H9 (cell line): ENCODE measurements around the gene CCDC154. TPM values are rescaled to one million over a fixed set of nuclear protein-coding genes. Genes with fewer than 3 reads are reported as not detected.
A peak's percentile ranks its signal among the peaks of the same experiment; 100 is the strongest.

ENCODE experiments used
- DNase-seq: peaks from one replicate; pipeline ENCODE4 v3.0.0-alpha.2; 2017
- H2AFZ ChIP-seq: one replicate; pipeline ENCODE4 v1.6.1; 2013; ENCODE audit warnings: mild to moderate bottlenecking, low read length, control low read depth, moderate library complexity
- H2AK5ac ChIP-seq: 2 replicates; pipeline ENCODE4 v1.6.1; 2013; ENCODE audit warnings: low read length, control low read depth, mixed read lengths; ENCODE audit not compliant: insufficient read length
- H2BK120ac ChIP-seq: one replicate; pipeline ENCODE4 v1.6.1; 2013; ENCODE audit warnings: low read depth, mild to moderate bottlenecking, low read length, control low read depth, inconsistent platforms; ENCODE audit not compliant: poor library complexity, severe bottlenecking
- H2BK12ac ChIP-seq: 2 replicates; pipeline ENCODE4 v1.6.1; 2013; ENCODE audit warnings: low read length, control low read depth, mixed read lengths, low read depth; ENCODE audit not compliant: insufficient read length
- H2BK15ac ChIP-seq: 2 replicates; pipeline ENCODE4 v1.6.1; 2013; ENCODE audit warnings: low read depth, low read length, control low read depth
- H2BK20ac ChIP-seq: one replicate; pipeline ENCODE4 v1.6.1; 2013; ENCODE audit warnings: low read depth, mild to moderate bottlenecking, low read length, control low read depth, inconsistent platforms; ENCODE audit not compliant: poor library complexity, severe bottlenecking
- H2BK5ac ChIP-seq: 2 replicates; pipeline ENCODE4 v1.6.1; 2013; ENCODE audit warnings: low read length, control low read depth, mixed read lengths; ENCODE audit not compliant: insufficient read length
- H3K14ac ChIP-seq: 2 replicates; pipeline ENCODE4 v1.6.1; 2013; ENCODE audit warnings: low read length, control low read depth; ENCODE audit not compliant: insufficient read depth
- H3K18ac ChIP-seq: 2 replicates; pipeline ENCODE4 v1.6.1; 2013; ENCODE audit warnings: low read depth, mild to moderate bottlenecking, mixed read lengths, low read length, control low read depth; ENCODE audit not compliant: insufficient read length
- H3K23ac ChIP-seq: 2 replicates; pipeline ENCODE4 v1.6.1; 2013; ENCODE audit warnings: low read length, control low read depth, mixed read lengths, low read depth; ENCODE audit not compliant: insufficient read length
- H3K23me2 ChIP-seq: 2 replicates; pipeline ENCODE4 v1.6.1; 2013; ENCODE audit warnings: low read depth, mild to moderate bottlenecking, mixed read lengths, low read length, control low read depth; ENCODE audit not compliant: insufficient read length, poor library complexity, severe bottlenecking
- H3K27ac ChIP-seq: 2 replicates; pipeline ENCODE4 v1.5.1; 2013; ENCODE audit warnings: low read length, control low read depth, mixed read lengths, low read depth; ENCODE audit not compliant: insufficient read length
- H3K27me3 ChIP-seq: 2 replicates; pipeline ENCODE4 v1.6.1; 2013; ENCODE audit warnings: low read length, control low read depth, inconsistent platforms; ENCODE audit not compliant: insufficient read depth
- H3K4ac ChIP-seq: 2 replicates; pipeline ENCODE4 v1.6.1; 2013; ENCODE audit warnings: low read depth, mild to moderate bottlenecking, control low read depth, inconsistent platforms, low read length, moderate library complexity
- H3K4me1 ChIP-seq: 2 replicates; pipeline ENCODE4 v1.6.1; 2013; ENCODE audit warnings: low read length, control low read depth, inconsistent platforms; ENCODE audit not compliant: insufficient read depth
- H3K4me2 ChIP-seq: 2 replicates; pipeline ENCODE4 v1.6.1; 2013; ENCODE audit warnings: low read length, control low read depth, mixed read lengths; ENCODE audit not compliant: insufficient read length, insufficient read depth
- H3K56ac ChIP-seq: 2 replicates; pipeline ENCODE4 v1.6.1; 2013; ENCODE audit warnings: low read depth, mild to moderate bottlenecking, mixed read lengths, low read length, control low read depth; ENCODE audit not compliant: insufficient read length
- H3K79me1 ChIP-seq: 2 replicates; pipeline ENCODE4 v1.6.1; 2013; ENCODE audit warnings: low read depth, mild to moderate bottlenecking, moderate library complexity, low read length, control low read depth, inconsistent platforms; ENCODE audit not compliant: insufficient read depth, poor library complexity, severe bottlenecking
- H3K79me2 ChIP-seq: 2 replicates; pipeline ENCODE4 v1.6.1; 2013; ENCODE audit warnings: low read length, control low read depth, inconsistent platforms; ENCODE audit not compliant: insufficient read depth
- H3K9ac ChIP-seq: 2 replicates; pipeline ENCODE4 v1.6.1; 2013; ENCODE audit warnings: low read length, control low read depth, mixed read lengths; ENCODE audit not compliant: insufficient read length; ENCODE audit errors: extremely low read depth
- H3K9me3 ChIP-seq: one replicate; pipeline ENCODE4 v1.6.1; 2013; ENCODE audit warnings: low read depth, low read length, inconsistent platforms; ENCODE audit not compliant: control insufficient read depth
- H3T11ph ChIP-seq: one replicate; pipeline ENCODE4 v1.6.1; 2013; ENCODE audit warnings: mild to moderate bottlenecking, low read length, control low read depth, inconsistent platforms
- H4K20me1 ChIP-seq: one replicate; pipeline ENCODE4 v1.6.1; 2013; ENCODE audit not compliant: control insufficient read depth, insufficient read length, insufficient read depth
- H4K5ac ChIP-seq: 2 replicates; pipeline ENCODE4 v1.6.1; 2013; ENCODE audit warnings: low read depth, mild to moderate bottlenecking, mixed read lengths, low read length, control low read depth; ENCODE audit not compliant: insufficient read length
- H4K8ac ChIP-seq: replicated peaks from 2 replicates; pipeline ENCODE4 v1.6.1; 2013; ENCODE audit warnings: low read length, control low read depth, mixed read lengths, low read depth; ENCODE audit not compliant: insufficient read length
- H4K91ac ChIP-seq: 2 replicates; pipeline ENCODE4 v1.6.1; 2013; ENCODE audit warnings: low read depth, mild to moderate bottlenecking, moderate library complexity, mixed read lengths, low read length, control low read depth; ENCODE audit not compliant: insufficient read length
- H3K27ac Mint-ChIP-seq, 3 experiments: 2 replicates in 2 of 3; 3 replicates in 1 of 3; pipeline ENCODE4 v1.8.0; 2020 to 2021; ENCODE audit warnings: mixed read lengths in 3 of 3, mild to moderate bottlenecking in 1 of 3, moderate library complexity in 1 of 3
- H3K27me3 Mint-ChIP-seq: 2 replicates; pipeline ENCODE4 v1.8.0; 2021; ENCODE audit warnings: low read depth, mild to moderate bottlenecking, moderate library complexity, mixed read lengths
- H3K36me3 Mint-ChIP-seq, 3 experiments: 2 replicates in 2 of 3; 3 replicates in 1 of 3; pipeline ENCODE4 v1.8.0; 2020 to 2021; ENCODE audit warnings: low read depth in 3 of 3, mixed read lengths in 3 of 3; ENCODE audit not compliant: insufficient read depth in 1 of 3
- H3K4me1 Mint-ChIP-seq, 2 experiments: 2 replicates each; pipeline ENCODE4 v1.8.0; 2020; ENCODE audit warnings: mixed read lengths in 2 of 2
- H3K4me3 Mint-ChIP-seq, 2 experiments: 2 replicates in 1 of 2; 3 replicates in 1 of 2; pipeline ENCODE4 v1.8.0; 2020 to 2021; ENCODE audit warnings: mild to moderate bottlenecking in 2 of 2, mixed read lengths in 2 of 2, moderate library complexity in 1 of 2
- H3K9me3 Mint-ChIP-seq, 2 experiments: 2 replicates in 1 of 2; 3 replicates in 1 of 2; pipeline ENCODE4 v1.8.0; 2020; ENCODE audit warnings: mild to moderate bottlenecking in 2 of 2, mixed read lengths in 2 of 2, moderate library complexity in 1 of 2
- WGBS: extraction: QIAGEN DNeasy Blood & Tissue Kit; methylation state at CpG from one replicate; pipeline ENCODE4 v1.1.7; 2013; ENCODE audit warnings: missing lambda C conversion rate, low lambda C conversion rate, mixed read lengths; ENCODE audit not compliant: insufficient read length; ENCODE audit errors: extremely low coverage; 5-methylcytosine and 5-hydroxymethylcytosine counted together
- total RNA-seq: library from RNA; stranded (reverse); gene quantifications from 2 replicates; pipeline ENCODE4 v1.2.1, GENCODE V29; 2021
- TF ChIP-seq, protein P1 (sequence below): fragments of 200-600 bp; sonication (generic); conservative IDR thresholded peaks from 3 replicates; pipeline ENCODE4 v1.8.0; 2021; ENCODE audit warnings: antibody characterized with exemption, mild to moderate bottlenecking

CCDC154 gene
- total RNA-seq, 1 experiment from 2014 or later: 1.3 TPM

DNA sequence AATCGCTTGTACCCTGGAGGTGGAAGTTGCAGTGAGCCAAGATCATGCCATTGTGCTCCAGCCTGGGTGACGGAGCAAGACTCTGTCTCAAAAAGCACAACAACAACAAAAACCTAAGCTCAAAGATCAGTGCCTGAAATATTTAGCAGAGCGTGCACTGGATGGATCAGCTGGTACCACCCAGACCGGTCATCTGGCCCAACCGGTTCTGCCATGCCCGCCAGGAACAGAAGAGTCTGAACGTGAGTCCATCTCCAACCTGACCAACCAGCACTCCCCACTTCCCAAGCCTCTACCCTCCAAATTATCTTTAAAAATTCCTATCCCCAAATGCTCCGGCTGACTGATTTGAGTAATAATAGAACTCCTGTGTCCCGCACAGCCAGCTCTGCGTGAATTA is 22.3 kb downstream of the CCDC154 start:
- peaks cover 6 to 10% of the 10 kb centered on the region in 2 experiments; a peak in 4 of 5 replicates for H3K9me3 Mint-ChIP-seq
- H3T11ph ChIP-seq: no peak overlapping the region
- H4K5ac ChIP-seq: no peak overlapping the region
- no peak overlapping the region for H3K4me2 ChIP-seq
- H3K4me1 Mint-ChIP-seq: peaks cover 0 to 12% of the 10 kb centered on the region in 2 experiments; a peak in 2 of 4 replicates
- H3K27me3 Mint-ChIP-seq: no peaks in the 10 kb centered on the region
- H2BK120ac ChIP-seq: no peak overlapping the region
- no peak overlapping the region for H3K9ac ChIP-seq
- TF ChIP-seq, protein P1, sequence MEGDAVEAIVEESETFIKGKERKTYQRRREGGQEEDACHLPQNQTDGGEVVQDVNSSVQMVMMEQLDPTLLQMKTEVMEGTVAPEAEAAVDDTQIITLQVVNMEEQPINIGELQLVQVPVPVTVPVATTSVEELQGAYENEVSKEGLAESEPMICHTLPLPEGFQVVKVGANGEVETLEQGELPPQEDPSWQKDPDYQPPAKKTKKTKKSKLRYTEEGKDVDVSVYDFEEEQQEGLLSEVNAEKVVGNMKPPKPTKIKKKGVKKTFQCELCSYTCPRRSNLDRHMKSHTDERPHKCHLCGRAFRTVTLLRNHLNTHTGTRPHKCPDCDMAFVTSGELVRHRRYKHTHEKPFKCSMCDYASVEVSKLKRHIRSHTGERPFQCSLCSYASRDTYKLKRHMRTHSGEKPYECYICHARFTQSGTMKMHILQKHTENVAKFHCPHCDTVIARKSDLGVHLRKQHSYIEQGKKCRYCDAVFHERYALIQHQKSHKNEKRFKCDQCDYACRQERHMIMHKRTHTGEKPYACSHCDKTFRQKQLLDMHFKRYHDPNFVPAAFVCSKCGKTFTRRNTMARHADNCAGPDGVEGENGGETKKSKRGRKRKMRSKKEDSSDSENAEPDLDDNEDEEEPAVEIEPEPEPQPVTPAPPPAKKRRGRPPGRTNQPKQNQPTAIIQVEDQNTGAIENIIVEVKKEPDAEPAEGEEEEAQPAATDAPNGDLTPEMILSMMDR: no peak
- no peak overlapping the region for H4K8ac ChIP-seq
- WGBS: no CpG with 5 or more reads among the region's 10 CpGs
- H3K56ac ChIP-seq: no peak overlapping the region
- DNase-seq: no peak
- H2BK15ac ChIP-seq: no peak overlapping the region; the same call in 1 of the 2 replicates
- no peak overlapping the region for H3K18ac ChIP-seq
- no peak overlapping the region for H3K27ac ChIP-seq
- H4K91ac ChIP-seq: no peak overlapping the region
- peaks cover 0 to 6% (median 3%) of the 10 kb centered on the region in 3 experiments; a peak in 5 of 7 replicates for H3K36me3 Mint-ChIP-seq
- no peaks in the 10 kb centered on the region for H3K27me3 ChIP-seq
- H3K4me1 ChIP-seq: no peaks in the 10 kb centered on the region
- H4K20me1 ChIP-seq: no peaks in the 10 kb centered on the region
- H3K79me2 ChIP-seq: peaks cover 9% of the 10 kb centered on the region; the same call in 1 of the 2 replicates
- H3K14ac ChIP-seq: no peak overlapping the region
- H3K27ac Mint-ChIP-seq: peak overlapping the region in 1 of 3 experiments; percentile 61; a peak in 1 of 7 replicates
- H3K79me1 ChIP-seq: no peaks in the 10 kb centered on the region
- peaks cover 13% of the 10 kb centered on the region for H3K23me2 ChIP-seq
- no peak overlapping the region for H2AK5ac ChIP-seq
- H2BK5ac ChIP-seq: no peak overlapping the region
- no peak overlapping the region for H2AFZ ChIP-seq
- H2BK20ac ChIP-seq: no peak overlapping the region
- H3K4me3 Mint-ChIP-seq: peak overlapping the region; percentile 64 to 88
- H3K4ac ChIP-seq: no peak overlapping the region
- H3K23ac ChIP-seq: no peak overlapping the region
- no peak overlapping the region for H2BK12ac ChIP-seq
- H3K9me3 ChIP-seq: no peaks in the 10 kb centered on the region
